Measurements from ENCODE around the gene SCGN. TPM values are rescaled to one million over a fixed set of nuclear protein-coding genes. Genes with fewer than 3 reads are reported as not detected.
A peak's percentile ranks its signal among the peaks of the same experiment; 100 is the strongest.

SCGN gene
- 0.41 TPM for polyA plus RNA-seq (2013, experiment 1 of 2)
- polyA plus RNA-seq (2013, experiment 2 of 2): 0.51 TPM

- Histone ChIP-seq H3K4me1 (ENCODE audit: control insufficient read depth, insufficient read depth, low read length, poor library complexity, severe bottlenecking) (peaks cover 3% of the 10 kb centered on the region), H3K9me3 (ENCODE audit: control insufficient read depth, low read length) (no peaks in the 10 kb centered on the region), H3K4me3 (ENCODE audit: extremely low read depth, insufficient read depth, low read length, poor library complexity, severe bottlenecking) (peak within 1 kb of the TSS; percentile 19), H3K36me3 (ENCODE audit: control insufficient read depth, insufficient read depth, low read length) (no peaks in the 10 kb centered on the region), H3K27ac (ENCODE audit: low read depth, low read length, severe bottlenecking) (no peak within 1 kb of the TSS)
- 1% methylated on average over 32 to 33 of the region's 35 CpGs for WGBS, 2 experiments (ENCODE audit: insufficient coverage in 2 of 2)
Measured at GRCh38 chr6:25652007-25652515, at the start of gene SCGN. Gene SCGN (plus strand): TSS chr6:25652215. CDS start chr6:25652404, 189 bp downstream.

- Histone ChIP-seq H3K27ac (ENCODE audit: low read depth, low read length, severe bottlenecking) (no peak overlapping the region), H3K4me1 (ENCODE audit: control insufficient read depth, insufficient read depth, low read length, poor library complexity, severe bottlenecking) (no peaks in the 10 kb centered on the region), H3K9me3 (ENCODE audit: control insufficient read depth, low read length) (no peaks in the 10 kb centered on the region), H3K4me3 (ENCODE audit: extremely low read depth, insufficient read depth, low read length, poor library complexity, severe bottlenecking) (no peak overlapping the region), H3K36me3 (ENCODE audit: control insufficient read depth, insufficient read depth, low read length) (no peaks in the 10 kb centered on the region)
- no CpG with 5 or more reads among the region's 1 CpG for WGBS, 2 experiments (ENCODE audit: insufficient coverage in 2 of 2)
Measured at GRCh38 chr6:25602674-25602982, 49.4 kb upstream of the SCGN start.

- Histone ChIP-seq H3K9me3 (ENCODE audit: control insufficient read depth, low read length) (no peaks in the 10 kb centered on the region), H3K4me3 (ENCODE audit: extremely low read depth, insufficient read depth, low read length, poor library complexity, severe bottlenecking) (no peak overlapping the region), H3K36me3 (ENCODE audit: control insufficient read depth, insufficient read depth, low read length) (no peaks in the 10 kb centered on the region), H3K27ac (ENCODE audit: low read depth, low read length, severe bottlenecking) (no peak overlapping the region), H3K4me1 (ENCODE audit: control insufficient read depth, insufficient read depth, low read length, poor library complexity, severe bottlenecking) (no peaks in the 10 kb centered on the region)
- 80 to 100% methylated on average over 1 of the region's 1 CpG for WGBS, 2 experiments (ENCODE audit: insufficient coverage in 2 of 2)
Measured at GRCh38 chr6:25603251-25603650, 48.8 kb upstream of the SCGN start.

GRCh38 chr6:25606151-25606550 lies 45.9 kb upstream of the SCGN start:
- H3K36me3 ChIP-seq (ENCODE audit: control insufficient read depth, insufficient read depth, low read length): peaks cover 4% of the 10 kb centered on the region
- no peak overlapping the region for H3K27ac ChIP-seq (ENCODE audit: low read depth, low read length, severe bottlenecking)
- no peaks in the 10 kb centered on the region for H3K9me3 ChIP-seq (ENCODE audit: control insufficient read depth, low read length)
- WGBS, 2 experiments (ENCODE audit: insufficient coverage in 2 of 2): 79 to 80% methylated on average over 3 to 8 of the region's 11 CpGs
- H3K4me1 ChIP-seq (ENCODE audit: control insufficient read depth, insufficient read depth, low read length, poor library complexity, severe bottlenecking): no peaks in the 10 kb centered on the region
- no peak overlapping the region for H3K4me3 ChIP-seq (ENCODE audit: extremely low read depth, insufficient read depth, low read length, poor library complexity, severe bottlenecking)

- Histone ChIP-seq H3K4me1 (ENCODE audit: control insufficient read depth, insufficient read depth, low read length, poor library complexity, severe bottlenecking) (peaks cover 3% of the 10 kb centered on the region), H3K36me3 (ENCODE audit: control insufficient read depth, insufficient read depth, low read length) (peaks cover 4% of the 10 kb centered on the region), H3K4me3 (ENCODE audit: extremely low read depth, insufficient read depth, low read length, poor library complexity, severe bottlenecking) (no peak overlapping the region), H3K27ac (ENCODE audit: low read depth, low read length, severe bottlenecking) (no peak overlapping the region), H3K9me3 (ENCODE audit: control insufficient read depth, low read length) (no peaks in the 10 kb centered on the region)
- 80 to 91% methylated on average over 2 to 3 of the region's 5 CpGs for WGBS, 2 experiments (ENCODE audit: insufficient coverage in 2 of 2)
Measured at GRCh38 chr6:25608558-25609174, 43.3 kb upstream of the SCGN start.

- Histone ChIP-seq H3K4me3 (ENCODE audit: extremely low read depth, insufficient read depth, low read length, poor library complexity, severe bottlenecking) (no peak overlapping the region), H3K9me3 (ENCODE audit: control insufficient read depth, low read length) (no peaks in the 10 kb centered on the region), H3K27ac (ENCODE audit: low read depth, low read length, severe bottlenecking) (no peak overlapping the region), H3K4me1 (ENCODE audit: control insufficient read depth, insufficient read depth, low read length, poor library complexity, severe bottlenecking) (peaks cover 3% of the 10 kb centered on the region), H3K36me3 (ENCODE audit: control insufficient read depth, insufficient read depth, low read length) (peaks cover 4% of the 10 kb centered on the region)
- 100% methylated on average over 3 of the region's 3 CpGs; no CpG with 5 or more reads in 1 of the 2 experiments for WGBS, 2 experiments (ENCODE audit: insufficient coverage in 2 of 2)
Measured at GRCh38 chr6:25612666-25613065, 39.3 kb upstream of the SCGN start.

- no peak overlapping the region for H3K27ac ChIP-seq (ENCODE audit: low read depth, low read length, severe bottlenecking)
- WGBS, 2 experiments (ENCODE audit: insufficient coverage in 2 of 2): no CpG with 5 or more reads among the region's 1 CpG
- H3K9me3 ChIP-seq (ENCODE audit: control insufficient read depth, low read length): no peaks in the 10 kb centered on the region
- no peak overlapping the region for H3K4me3 ChIP-seq (ENCODE audit: extremely low read depth, insufficient read depth, low read length, poor library complexity, severe bottlenecking)
- H3K36me3 ChIP-seq (ENCODE audit: control insufficient read depth, insufficient read depth, low read length): peaks cover 4% of the 10 kb centered on the region
- peaks cover 3% of the 10 kb centered on the region for H3K4me1 ChIP-seq (ENCODE audit: control insufficient read depth, insufficient read depth, low read length, poor library complexity, severe bottlenecking)
Measured at GRCh38 chr6:25613415-25613814, 38.6 kb upstream of the SCGN start.

GRCh38 chr6:25614052-25614451 lies 38.0 kb upstream of the SCGN start:
- Histone ChIP-seq H3K36me3 (ENCODE audit: control insufficient read depth, insufficient read depth, low read length) (peaks cover 4% of the 10 kb centered on the region), H3K4me1 (ENCODE audit: control insufficient read depth, insufficient read depth, low read length, poor library complexity, severe bottlenecking) (peaks cover 3% of the 10 kb centered on the region), H3K27ac (ENCODE audit: low read depth, low read length, severe bottlenecking) (no peak overlapping the region), H3K9me3 (ENCODE audit: control insufficient read depth, low read length) (no peaks in the 10 kb centered on the region), H3K4me3 (ENCODE audit: extremely low read depth, insufficient read depth, low read length, poor library complexity, severe bottlenecking) (no peak overlapping the region)
- 89% methylated on average over 4 of the region's 4 CpGs; no CpG with 5 or more reads in 1 of the 2 experiments for WGBS, 2 experiments (ENCODE audit: insufficient coverage in 2 of 2)

- H3K27ac ChIP-seq (ENCODE audit: low read depth, low read length, severe bottlenecking): no peak overlapping the region
- no peak overlapping the region for H3K4me3 ChIP-seq (ENCODE audit: extremely low read depth, insufficient read depth, low read length, poor library complexity, severe bottlenecking)
- no CpG with 5 or more reads among the region's 1 CpG for WGBS, 2 experiments (ENCODE audit: insufficient coverage in 2 of 2)
- no peaks in the 10 kb centered on the region for H3K36me3 ChIP-seq (ENCODE audit: control insufficient read depth, insufficient read depth, low read length)
- no peaks in the 10 kb centered on the region for H3K9me3 ChIP-seq (ENCODE audit: control insufficient read depth, low read length)
- peaks cover 3% of the 10 kb centered on the region for H3K4me1 ChIP-seq (ENCODE audit: control insufficient read depth, insufficient read depth, low read length, poor library complexity, severe bottlenecking)
Measured at GRCh38 chr6:25615471-25615870, 36.5 kb upstream of the SCGN start.

- H3K36me3 ChIP-seq (ENCODE audit: control insufficient read depth, insufficient read depth, low read length): no peaks in the 10 kb centered on the region
- H3K9me3 ChIP-seq (ENCODE audit: control insufficient read depth, low read length): no peaks in the 10 kb centered on the region
- no CpG with 5 or more reads among the region's 2 CpGs for WGBS, 2 experiments (ENCODE audit: insufficient coverage in 2 of 2)
- no peak overlapping the region for H3K4me3 ChIP-seq (ENCODE audit: extremely low read depth, insufficient read depth, low read length, poor library complexity, severe bottlenecking)
- H3K4me1 ChIP-seq (ENCODE audit: control insufficient read depth, insufficient read depth, low read length, poor library complexity, severe bottlenecking): no peaks in the 10 kb centered on the region
- H3K27ac ChIP-seq (ENCODE audit: low read depth, low read length, severe bottlenecking): no peak overlapping the region
Measured at GRCh38 chr6:25617997-25618396, 34.0 kb upstream of the SCGN start.

GRCh38 chr6:25619217-25619616 lies 32.8 kb upstream of the SCGN start:
- WGBS, 2 experiments (ENCODE audit: insufficient coverage in 2 of 2): 87 to 93% methylated on average over 2 to 4 of the region's 4 CpGs
- no peaks in the 10 kb centered on the region for H3K9me3 ChIP-seq (ENCODE audit: control insufficient read depth, low read length)
- H3K4me3 ChIP-seq (ENCODE audit: extremely low read depth, insufficient read depth, low read length, poor library complexity, severe bottlenecking): no peak overlapping the region
- no peaks in the 10 kb centered on the region for H3K36me3 ChIP-seq (ENCODE audit: control insufficient read depth, insufficient read depth, low read length)
- H3K4me1 ChIP-seq (ENCODE audit: control insufficient read depth, insufficient read depth, low read length, poor library complexity, severe bottlenecking): no peaks in the 10 kb centered on the region
- no peak overlapping the region for H3K27ac ChIP-seq (ENCODE audit: low read depth, low read length, severe bottlenecking)
